Thoracic aorta (tissue), 2 donors: Measurements from ENCODE around the gene INTS15. TPM values are rescaled to one million over a fixed set of nuclear protein-coding genes. Genes with fewer than 3 reads are reported as not detected.

Source experiments
- ATAC-seq: fragments of 150-250 bp; one replicate; pipeline ENCODE4 v1.8.0; 2017; ENCODE audit warnings: low read depth; ENCODE audit not compliant: insufficient number of reproducible peaks, low FRiP score
- DNase-seq: peaks from one replicate; pipeline ENCODE4 v3.0.0-alpha.2; 2020; ENCODE audit warnings: low spot score
- H3K27ac ChIP-seq, 2 donors: fragments of 200-600 bp; sonication (generic); 1 replicate in 1 of 2; 2 replicates in 1 of 2; pipeline ENCODE4 v1.5.1; 2016; ENCODE audit warnings: mild to moderate bottlenecking in 2 of 2, moderate library complexity in 2 of 2
- H3K27me3 ChIP-seq: fragments of 200-600 bp; sonication (generic); replicated peaks from 2 replicates; pipeline ENCODE4 v1.6.0; 2016; ENCODE audit warnings: mild to moderate bottlenecking; ENCODE audit not compliant: insufficient read depth
- H3K36me3 ChIP-seq: fragments of 200-600 bp; sonication (generic); one replicate; pipeline ENCODE4 v1.5.1; 2016
- H3K4me1 ChIP-seq, 2 donors: fragments of 200-600 bp; sonication (generic); 1 replicate in 1 of 2; 2 replicates in 1 of 2; pipeline versions ENCODE4 v1.5.1 to v1.6.0; 2016; ENCODE audit warnings: low read depth in 2 of 2, mild to moderate bottlenecking in 1 of 2; ENCODE audit not compliant: control insufficient read depth in 1 of 2
- H3K4me3 ChIP-seq: fragments of 200-600 bp; sonication (generic); 2 replicates; pipeline ENCODE4 v1.5.1; 2016; ENCODE audit warnings: mild to moderate bottlenecking
- H3K9me3 ChIP-seq: fragments of 200-600 bp; sonication (generic); 2 replicates; pipeline ENCODE4 v1.5.1; 2016
- total RNA-seq, 2 donors: library from RNA; depleted of rRNA; stranded (reverse); fragments of >200 nt; gene quantifications; one replicate each; pipeline versions ENCODE4 v1.1.0 to v1.2.3, GENCODE V29; 2016
- TF ChIP-seq, protein P1 (sequence below): fragments of 200-600 bp; sonication (generic); IDR thresholded peaks from one replicate; pipeline ENCODE4 v1.5.1; 2019; ENCODE audit warnings: antibody characterized with exemption

The INTS15 gene
- total RNA-seq, 2 donors from 2014 or later, result 37.2 to 45.4 TPM

DNA sequence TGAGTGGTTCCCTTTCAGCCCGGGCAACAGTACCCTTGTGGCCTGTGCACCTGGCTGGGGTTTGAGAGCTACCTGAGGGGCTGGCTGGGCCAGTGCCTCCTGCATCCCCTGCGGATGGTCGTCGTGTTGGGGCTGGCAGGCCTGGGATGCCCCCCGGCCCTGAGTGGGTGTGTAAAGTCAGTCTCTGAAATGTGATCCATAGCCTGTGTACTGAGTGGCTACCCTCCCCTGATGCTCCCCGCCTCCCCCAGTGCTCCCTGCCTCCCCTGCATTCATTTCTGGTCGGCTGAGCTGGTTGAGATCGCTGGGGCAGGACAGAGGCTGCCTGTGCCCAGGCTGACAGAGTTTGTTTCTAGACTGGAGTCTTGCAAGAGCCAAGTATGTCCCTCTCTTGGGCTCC lies 56.6 kb downstream of the INTS15 start:
- no peaks in the 10 kb centered on the region for H3K27me3 ChIP-seq
- H3K36me3 ChIP-seq, result peaks cover 48% of the 10 kb centered on the region
- TF ChIP-seq, protein P1, sequence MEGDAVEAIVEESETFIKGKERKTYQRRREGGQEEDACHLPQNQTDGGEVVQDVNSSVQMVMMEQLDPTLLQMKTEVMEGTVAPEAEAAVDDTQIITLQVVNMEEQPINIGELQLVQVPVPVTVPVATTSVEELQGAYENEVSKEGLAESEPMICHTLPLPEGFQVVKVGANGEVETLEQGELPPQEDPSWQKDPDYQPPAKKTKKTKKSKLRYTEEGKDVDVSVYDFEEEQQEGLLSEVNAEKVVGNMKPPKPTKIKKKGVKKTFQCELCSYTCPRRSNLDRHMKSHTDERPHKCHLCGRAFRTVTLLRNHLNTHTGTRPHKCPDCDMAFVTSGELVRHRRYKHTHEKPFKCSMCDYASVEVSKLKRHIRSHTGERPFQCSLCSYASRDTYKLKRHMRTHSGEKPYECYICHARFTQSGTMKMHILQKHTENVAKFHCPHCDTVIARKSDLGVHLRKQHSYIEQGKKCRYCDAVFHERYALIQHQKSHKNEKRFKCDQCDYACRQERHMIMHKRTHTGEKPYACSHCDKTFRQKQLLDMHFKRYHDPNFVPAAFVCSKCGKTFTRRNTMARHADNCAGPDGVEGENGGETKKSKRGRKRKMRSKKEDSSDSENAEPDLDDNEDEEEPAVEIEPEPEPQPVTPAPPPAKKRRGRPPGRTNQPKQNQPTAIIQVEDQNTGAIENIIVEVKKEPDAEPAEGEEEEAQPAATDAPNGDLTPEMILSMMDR, result no peak
- ATAC-seq (no peak), DNase-seq (no peak)
- H3K4me1 ChIP-seq, result no peaks in the 10 kb centered on the region
- no peak overlapping the region for H3K27ac ChIP-seq
- no peak overlapping the region for H3K4me3 ChIP-seq
- no peaks in the 10 kb centered on the region for H3K9me3 ChIP-seq

DNA sequence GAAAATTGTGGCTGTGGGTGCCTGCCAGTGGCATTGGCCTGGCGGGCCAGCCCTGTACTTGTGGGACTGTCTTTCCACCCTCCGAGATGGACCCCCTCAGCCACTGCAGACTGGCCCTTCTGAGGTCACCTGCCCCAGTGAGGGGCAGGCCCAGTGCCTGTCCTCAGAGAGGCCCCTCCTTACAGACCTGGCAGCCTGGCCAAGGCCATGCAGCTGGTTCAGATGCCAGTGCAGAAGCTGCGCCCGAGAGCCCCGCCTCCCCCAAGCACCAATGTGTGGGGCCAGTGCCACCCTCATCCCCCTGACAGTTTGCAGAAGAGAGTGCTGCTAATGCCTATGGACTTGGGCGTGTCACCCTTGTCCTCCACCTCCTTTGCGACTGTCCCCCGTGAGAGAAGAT lies 57.3 kb downstream of the INTS15 start:
- ATAC-seq (no peak), DNase-seq (no peak)
- H3K36me3 ChIP-seq, result peaks cover 49% of the 10 kb centered on the region
- TF ChIP-seq, protein P1, result no peak
- H3K27me3 ChIP-seq, result no peaks in the 10 kb centered on the region
- H3K4me3 ChIP-seq, result no peak overlapping the region
- no peaks in the 10 kb centered on the region for H3K4me1 ChIP-seq
- no peak overlapping the region for H3K27ac ChIP-seq
- no peaks in the 10 kb centered on the region for H3K9me3 ChIP-seq

DNA sequence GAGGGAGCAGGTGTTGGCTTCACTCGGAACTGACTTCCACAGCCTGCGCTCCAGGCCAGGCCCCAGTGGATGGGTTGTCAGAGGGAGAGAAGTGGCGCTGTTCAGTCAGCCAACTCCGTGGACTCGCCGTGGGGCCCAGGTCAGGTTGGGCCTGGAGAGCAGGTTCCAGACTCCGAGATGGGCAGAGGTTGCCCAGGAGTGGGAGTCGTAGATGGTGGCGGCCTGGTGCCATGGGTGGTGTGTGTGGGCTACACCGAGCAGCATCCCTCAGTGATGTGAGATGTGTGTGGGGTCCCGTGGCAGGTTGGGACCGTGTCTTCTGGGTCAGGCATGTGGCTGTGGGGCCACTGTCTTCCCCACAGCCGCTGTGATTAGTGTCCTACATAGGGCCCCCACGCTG lies 57.7 kb downstream of the INTS15 start:
- DNase-seq, result no peak
- no peaks in the 10 kb centered on the region for H3K27me3 ChIP-seq
- no peaks in the 10 kb centered on the region for H3K9me3 ChIP-seq
- H3K36me3 ChIP-seq, result peaks cover 49% of the 10 kb centered on the region
- no peaks in the 10 kb centered on the region for H3K4me1 ChIP-seq
- H3K4me3 ChIP-seq, result no peak overlapping the region
- no peak for ATAC-seq
- no peak overlapping the region for H3K27ac ChIP-seq
- TF ChIP-seq, protein P1, result no peak

DNA sequence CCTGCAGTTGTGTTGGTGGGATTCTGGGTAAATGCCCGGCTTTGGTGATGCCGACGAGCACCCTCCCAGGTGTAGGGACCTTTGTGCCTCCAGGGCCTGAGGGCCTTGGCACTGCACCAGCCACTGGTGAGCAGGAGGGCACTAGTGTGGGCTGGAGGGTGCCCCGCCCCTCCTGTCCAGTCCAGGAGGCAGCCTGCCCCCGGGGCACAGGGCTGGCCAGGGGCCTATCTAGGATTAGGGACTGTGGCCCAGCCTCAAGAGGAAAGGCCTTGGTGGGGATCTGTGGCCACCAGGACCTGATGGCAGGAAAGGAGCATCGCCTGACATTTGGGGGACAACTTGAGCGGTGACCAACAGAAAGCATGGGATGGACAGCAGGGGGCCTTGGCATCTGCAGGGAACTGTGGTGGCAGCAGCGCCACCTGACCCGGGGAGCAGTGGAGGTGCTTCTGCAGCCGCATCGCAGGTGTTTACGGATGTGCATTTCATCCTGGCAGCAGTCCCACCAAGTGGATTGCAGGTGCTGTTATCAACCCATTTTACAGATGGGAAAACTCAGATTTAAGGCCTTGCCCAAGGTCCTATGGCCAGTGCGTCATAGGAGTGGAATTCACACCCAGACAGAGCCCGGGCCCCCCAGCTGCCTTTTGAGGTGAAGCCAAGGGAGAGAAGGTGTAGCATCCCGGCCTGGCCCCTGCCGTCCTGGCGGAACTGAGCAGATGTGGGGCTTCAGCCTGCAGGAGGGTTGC lies 58.4 kb downstream of the INTS15 start:
- DNase-seq (no peak), ATAC-seq (no peak)
- no peaks in the 10 kb centered on the region for H3K27me3 ChIP-seq
- no peaks in the 10 kb centered on the region for H3K9me3 ChIP-seq
- no peaks in the 10 kb centered on the region for H3K4me1 ChIP-seq
- H3K36me3 ChIP-seq, result peaks cover 47% of the 10 kb centered on the region
- no peak overlapping the region for H3K27ac ChIP-seq
- no peak overlapping the region for H3K4me3 ChIP-seq
- TF ChIP-seq, protein P1, result no peak

DNA sequence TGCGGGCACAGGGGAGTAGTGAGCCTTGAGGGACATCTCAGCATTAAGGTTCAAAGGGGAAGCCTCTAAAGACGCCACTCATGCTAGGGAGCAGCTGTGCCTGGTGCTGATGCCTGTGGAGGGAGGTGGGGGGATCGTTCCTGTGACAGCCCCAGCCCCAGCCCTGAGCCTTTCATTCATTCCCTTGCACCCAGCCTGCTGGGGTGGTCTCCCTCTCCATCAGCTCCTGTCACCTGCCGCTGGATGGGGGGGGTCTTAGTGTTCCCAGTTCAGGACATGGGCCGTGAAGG lies 58.9 kb downstream of the INTS15 start:
- H3K4me1 ChIP-seq, result no peaks in the 10 kb centered on the region
- no peaks in the 10 kb centered on the region for H3K9me3 ChIP-seq
- TF ChIP-seq, protein P1, result no peak
- no peak overlapping the region for H3K4me3 ChIP-seq
- no peak overlapping the region for H3K27ac ChIP-seq
- peaks cover 42% of the 10 kb centered on the region for H3K36me3 ChIP-seq
- no peak for DNase-seq
- no peak for ATAC-seq
- H3K27me3 ChIP-seq, result no peaks in the 10 kb centered on the region
